Measurements from ENCODE around the gene FAR2.
"Not testable (repeated sequence)": the region's sequence is repeated elsewhere in the genome, so short reads cannot be mapped to it uniquely, and the experiment has no call there.

FAR2 gene

DNA sequence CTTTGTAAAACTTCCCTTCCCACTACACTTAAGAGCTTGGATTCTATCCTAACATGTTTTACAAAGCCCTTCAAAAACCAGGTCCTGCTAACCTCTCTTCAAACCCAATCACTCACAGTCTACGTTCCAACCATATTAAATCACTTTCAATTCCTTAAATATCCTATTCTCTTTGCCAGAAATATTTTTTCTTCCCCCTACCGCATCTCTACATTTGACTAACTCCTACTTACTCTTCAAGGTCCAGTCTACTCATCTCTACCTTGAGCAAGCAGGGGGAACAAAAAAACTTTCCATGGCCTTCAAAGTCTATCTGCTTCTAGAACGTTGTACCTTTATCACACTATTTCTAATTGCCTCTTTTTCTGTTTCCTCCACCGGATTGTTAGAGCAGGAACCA is 225.8 kb downstream of the FAR2 start:
- no peak overlapping the region for H3K4me3 ChIP-seq (ENCODE audit: low read depth, low read length)
- no peak for DNase-seq (ENCODE audit: low read depth, low spot score)
- ChIA-PET POLR2A (no interaction called here), CTCF (no interaction called here)
- TF ChIP-seq, protein P1, sequence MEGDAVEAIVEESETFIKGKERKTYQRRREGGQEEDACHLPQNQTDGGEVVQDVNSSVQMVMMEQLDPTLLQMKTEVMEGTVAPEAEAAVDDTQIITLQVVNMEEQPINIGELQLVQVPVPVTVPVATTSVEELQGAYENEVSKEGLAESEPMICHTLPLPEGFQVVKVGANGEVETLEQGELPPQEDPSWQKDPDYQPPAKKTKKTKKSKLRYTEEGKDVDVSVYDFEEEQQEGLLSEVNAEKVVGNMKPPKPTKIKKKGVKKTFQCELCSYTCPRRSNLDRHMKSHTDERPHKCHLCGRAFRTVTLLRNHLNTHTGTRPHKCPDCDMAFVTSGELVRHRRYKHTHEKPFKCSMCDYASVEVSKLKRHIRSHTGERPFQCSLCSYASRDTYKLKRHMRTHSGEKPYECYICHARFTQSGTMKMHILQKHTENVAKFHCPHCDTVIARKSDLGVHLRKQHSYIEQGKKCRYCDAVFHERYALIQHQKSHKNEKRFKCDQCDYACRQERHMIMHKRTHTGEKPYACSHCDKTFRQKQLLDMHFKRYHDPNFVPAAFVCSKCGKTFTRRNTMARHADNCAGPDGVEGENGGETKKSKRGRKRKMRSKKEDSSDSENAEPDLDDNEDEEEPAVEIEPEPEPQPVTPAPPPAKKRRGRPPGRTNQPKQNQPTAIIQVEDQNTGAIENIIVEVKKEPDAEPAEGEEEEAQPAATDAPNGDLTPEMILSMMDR (IDR thresholded peaks at IDR 0.05; ENCODE audit: insufficient read depth, low read length, missing control alignments): no peak

DNA sequence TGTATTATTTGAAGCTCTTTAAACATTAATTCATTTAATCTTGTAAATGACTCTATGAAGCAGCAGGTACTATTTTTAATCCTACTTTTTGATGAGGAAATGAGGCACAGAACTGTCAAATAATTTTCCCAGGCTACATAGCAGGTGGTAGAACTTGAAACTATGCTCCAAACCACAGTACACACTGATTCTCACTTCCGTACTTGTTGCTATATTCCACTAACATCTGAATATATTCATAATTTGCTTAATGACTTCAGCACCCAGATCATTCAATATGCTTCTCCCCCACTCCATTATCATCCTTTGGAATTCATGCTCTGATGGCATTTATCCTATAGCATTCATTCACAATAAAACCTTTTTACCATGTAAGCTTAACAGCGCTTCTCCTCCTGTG is 227.0 kb downstream of the FAR2 start:
- no peak for DNase-seq (ENCODE audit: low read depth, low spot score)
- TF ChIP-seq, protein P1 (IDR thresholded peaks at IDR 0.05; ENCODE audit: insufficient read depth, low read length, missing control alignments): no peak
- no peak overlapping the region for H3K4me3 ChIP-seq (ENCODE audit: low read depth, low read length)
- ChIA-PET POLR2A (no interaction called here), CTCF (no interaction called here)

DNA sequence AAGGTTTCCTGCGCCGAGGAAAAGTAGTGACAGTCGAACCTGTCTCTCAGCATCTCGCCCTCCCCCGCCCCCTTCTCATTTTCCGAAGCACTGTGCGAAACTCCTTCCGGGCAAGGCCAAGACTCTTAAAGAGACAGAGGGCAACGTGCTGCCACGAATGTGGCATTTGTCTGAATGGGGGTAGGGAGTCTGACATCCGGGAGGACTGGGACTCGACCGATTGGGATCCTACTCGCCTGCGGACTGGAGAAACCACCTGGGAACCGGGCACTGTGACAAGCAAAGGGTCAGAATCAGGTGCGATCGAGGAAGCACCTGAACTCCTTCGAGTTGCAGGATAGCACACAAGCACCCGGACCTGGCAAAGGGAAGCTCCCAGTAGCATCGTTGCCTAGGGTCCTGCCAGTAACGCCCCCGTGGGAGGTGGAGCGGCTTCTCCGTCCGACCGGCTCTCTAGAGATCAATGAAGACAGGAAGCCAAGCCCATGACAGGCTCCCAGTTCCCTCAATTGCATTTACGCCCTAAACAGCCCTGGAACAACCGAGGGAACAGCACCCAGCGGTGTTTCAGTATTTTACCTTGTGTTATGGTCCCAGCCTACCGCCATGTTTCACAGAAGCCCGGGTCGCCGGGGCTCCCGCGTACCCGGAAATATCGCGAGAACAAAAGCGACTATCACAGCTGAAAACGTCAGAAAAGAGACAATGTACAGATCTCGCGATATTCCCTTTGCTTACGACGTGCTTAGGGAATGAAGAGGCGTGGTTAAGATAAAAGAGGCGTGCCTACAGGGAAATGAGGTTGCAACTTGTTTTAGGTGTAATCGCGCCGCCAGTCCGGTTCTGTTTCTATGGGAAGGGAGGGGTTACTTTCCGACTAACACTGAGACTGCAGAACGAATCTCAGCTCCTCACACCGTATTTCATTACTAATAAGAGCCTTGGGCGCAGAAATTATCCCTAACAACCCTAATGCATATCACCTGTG is 231.8 kb downstream of the FAR2 start, which contains the start of gene ERGIC2:
TSS of gene ERGIC2 (minus strand) at position 637 of the 988 bp plus-strand sequence. CDS start 9,539 bp downstream, outside the sequence.
- ChIA-PET CTCF (interaction anchor here (0.6 kb wide), 1 partner anchor 307 kb away, joined by 3 read pairs; no protein-coding TSS in a partner anchor), POLR2A (no interaction called here)
- DNase-seq (ENCODE audit: low read depth, low spot score): peak; percentile 94
- TF ChIP-seq, protein P1 (IDR thresholded peaks at IDR 0.05; ENCODE audit: insufficient read depth, low read length, missing control alignments): no peak
- H3K4me3 ChIP-seq (ENCODE audit: low read depth, low read length): peak within 1 kb of the TSS; percentile 96

DNA sequence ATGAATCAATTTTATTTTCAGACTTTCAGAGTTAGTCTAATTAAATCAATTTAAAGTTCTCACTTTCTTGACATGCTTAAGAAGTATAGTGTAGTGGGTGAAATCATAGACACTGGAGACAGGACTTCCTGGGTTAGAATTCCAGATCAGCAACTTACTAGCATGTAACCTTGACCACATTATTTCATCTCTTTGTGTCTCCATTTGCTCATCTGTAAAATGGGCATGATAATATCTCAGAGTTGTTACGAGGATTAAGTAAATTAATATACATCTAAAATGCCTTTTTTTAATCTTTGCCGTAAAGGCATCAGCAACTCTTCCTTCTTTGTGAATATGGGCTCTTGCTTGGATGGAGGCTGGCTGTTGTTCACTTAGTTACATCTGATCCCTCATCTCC is 233.2 kb downstream of the FAR2 start:
- ChIA-PET CTCF (no interaction called here), POLR2A (no interaction called here)
- no peak for DNase-seq (ENCODE audit: low read depth, low spot score)
- H3K4me3 ChIP-seq (ENCODE audit: low read depth, low read length): no peak overlapping the region
- TF ChIP-seq, protein P1 (IDR thresholded peaks at IDR 0.05; ENCODE audit: insufficient read depth, low read length, missing control alignments): no peak

DNA sequence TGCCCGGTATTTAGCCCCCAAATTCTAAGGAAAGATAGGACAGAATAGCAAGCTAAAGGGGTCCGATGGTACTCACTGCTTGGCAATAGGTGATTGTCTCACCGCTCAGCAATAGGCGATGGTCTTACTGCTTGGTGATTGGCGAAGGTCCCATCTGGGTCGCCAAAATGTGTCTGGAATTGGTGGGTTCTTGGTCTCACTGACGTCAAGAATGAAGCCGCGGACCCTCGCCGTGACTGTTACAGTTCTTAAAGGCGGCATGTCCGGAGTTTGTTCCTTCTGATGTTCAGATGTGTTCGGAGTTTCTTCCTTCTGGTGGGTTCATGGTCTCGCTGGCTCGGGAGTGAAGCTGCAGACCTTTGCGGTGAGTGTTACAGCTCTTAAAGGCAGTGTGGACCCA is 236.1 kb downstream of the FAR2 start:
- POLR2A ChIA-PET; DNase-seq (ENCODE audit: low read depth, low spot score); H3K4me3 ChIP-seq (ENCODE audit: low read depth, low read length); CTCF ChIA-PET: not testable (repeated sequence)
